Cortex of kidney (tissue), 1 donor: ENCODE results near the gene STON2.

Experiments
- DNase-seq: peaks from one replicate; lab custom pipeline; 2025; lab: John Stamatoyannopoulos, UW

The STON2 gene

GRCh38 chr14:81331229-81332021 is 68.7 kb downstream of the STON2 start:
- DNase-seq: no peak

GRCh38 chr14:81330619-81331122 is 69.5 kb downstream of the STON2 start:
- DNase-seq: no peak

GRCh38 chr14:81329640-81330381 is 70.3 kb downstream of the STON2 start:
- DNase-seq: no peak

GRCh38 chr14:81326451-81326850 is 73.7 kb downstream of the STON2 start:
- no peak for DNase-seq

GRCh38 chr14:81324011-81324410 is 76.1 kb downstream of the STON2 start:
- no peak for DNase-seq

GRCh38 chr14:81323093-81323492 is 77.0 kb downstream of the STON2 start:
- no peak for DNase-seq

- no peak for DNase-seq
These were observed 80.2 kb downstream of the STON2 start for GRCh38 chr14:81319946-81320345.

GRCh38 chr14:81319314-81319713 is 80.8 kb downstream of the STON2 start:
- no peak for DNase-seq

- no peak for DNase-seq
These were observed 84.8 kb downstream of the STON2 start for GRCh38 chr14:81315341-81315740.

GRCh38 chr14:81314443-81315175 is 85.5 kb downstream of the STON2 start:
- DNase-seq: no peak

- DNase-seq: no peak
These were observed 86.2 kb downstream of the STON2 start for GRCh38 chr14:81313775-81314429.

- DNase-seq: no peak
These were observed 86.9 kb downstream of the STON2 start for GRCh38 chr14:81313200-81313599.

- DNase-seq: no peak
These were observed 87.7 kb downstream of the STON2 start for GRCh38 chr14:81312289-81312876.

- DNase-seq: no peak
These were observed 88.3 kb downstream of the STON2 start for GRCh38 chr14:81311778-81312177.

- no peak for DNase-seq
These were observed 89.0 kb downstream of the STON2 start for GRCh38 chr14:81311141-81311540.

- no peak for DNase-seq
These were observed 89.5 kb downstream of the STON2 start for GRCh38 chr14:81310606-81311005.

- no peak for DNase-seq
These were observed 90.6 kb downstream of the STON2 start for GRCh38 chr14:81309511-81309910.

GRCh38 chr14:81305743-81306142 is 94.4 kb downstream of the STON2 start:
- no peak for DNase-seq

- no peak for DNase-seq
These were observed 95.1 kb downstream of the STON2 start for GRCh38 chr14:81305065-81305464.

- no peak for DNase-seq
These were observed 96.7 kb downstream of the STON2 start for GRCh38 chr14:81303258-81303935.

- DNase-seq: no peak
These were observed 97.5 kb downstream of the STON2 start for GRCh38 chr14:81302638-81303037.
